NCI-H1436 (cell line): ENCODE results near the gene PLCH1.
"Not testable (repeated sequence)": the region's sequence is repeated elsewhere in the genome, so short reads cannot be mapped to it uniquely, and the experiment has no call there.

Source experiments
- DNase-seq: peaks from one replicate; lab custom pipeline; 2025; lab: John Stamatoyannopoulos, UW

Gene PLCH1

DNA sequence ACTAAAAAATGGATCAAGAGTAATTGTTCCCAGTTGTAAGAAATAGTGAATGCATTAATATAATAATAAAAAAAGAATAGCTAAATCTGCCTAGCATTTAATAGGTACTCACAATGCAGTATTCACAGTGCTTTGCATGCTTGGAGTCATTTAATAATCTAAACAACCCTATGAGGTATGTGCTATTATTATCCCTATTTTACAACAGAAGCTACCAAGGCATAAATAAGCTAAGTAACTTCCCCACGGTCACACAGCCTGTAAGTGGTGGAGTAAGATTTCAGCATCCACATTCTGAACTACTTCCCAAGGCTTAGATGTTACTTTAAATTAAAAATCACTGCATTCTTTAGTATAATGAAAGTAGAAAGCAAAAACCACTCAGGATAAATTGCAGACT, 102.9 kb downstream of the PLCH1 start:
- DNase-seq: no peak

- DNase-seq: no peak
Measured at GRCh38 chr3:155640098-155640497, 104.8 kb downstream of the PLCH1 start.

DNA sequence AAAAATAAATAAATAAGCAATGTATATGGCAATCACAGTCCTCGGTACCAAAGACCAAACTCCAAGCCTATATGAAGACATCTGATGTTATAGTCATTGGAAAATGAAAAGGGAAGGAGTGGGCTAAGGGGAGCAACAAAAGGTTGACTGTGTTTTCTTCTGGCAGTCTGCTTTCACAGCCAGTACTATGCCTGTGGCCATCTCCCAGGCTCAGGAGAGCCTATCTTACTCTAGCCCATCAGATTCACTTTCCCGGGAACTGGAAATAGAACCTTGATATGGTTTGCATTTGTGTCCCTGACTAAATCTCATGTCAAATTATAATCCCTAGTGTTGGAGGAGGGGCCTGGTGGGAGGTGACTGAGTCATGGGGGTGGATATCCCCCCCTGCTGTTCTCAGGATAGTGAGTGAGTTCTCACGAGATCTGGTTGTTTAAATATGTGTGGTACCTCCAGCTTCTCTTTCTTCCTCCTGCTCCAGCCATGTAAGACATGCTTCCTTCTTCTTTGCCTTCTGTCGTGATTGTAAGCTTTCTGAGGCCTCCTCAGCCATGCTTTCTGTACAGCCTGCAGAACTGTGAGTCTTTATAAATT, 105.3 kb downstream of the PLCH1 start:
- DNase-seq: no peak

DNA sequence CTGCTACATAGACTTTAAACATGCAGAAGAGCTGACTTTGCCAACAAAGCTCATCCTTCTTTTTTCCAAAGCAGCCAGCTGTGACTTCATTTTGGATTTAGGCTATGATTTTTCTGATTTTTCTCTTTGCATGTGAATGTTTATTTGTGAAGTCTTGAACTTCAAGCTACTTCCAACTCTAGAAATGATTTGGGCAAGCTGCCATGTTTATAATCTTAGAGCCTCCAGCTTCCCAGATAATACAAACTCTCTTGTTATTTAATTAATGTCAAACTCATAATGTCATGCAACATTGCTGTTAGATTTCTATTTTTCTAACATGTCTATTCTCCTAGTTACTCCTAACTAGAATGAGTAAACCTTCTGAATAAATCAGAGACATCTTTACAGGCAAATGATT, 106.4 kb downstream of the PLCH1 start:
- not testable (repeated sequence) for DNase-seq

DNA sequence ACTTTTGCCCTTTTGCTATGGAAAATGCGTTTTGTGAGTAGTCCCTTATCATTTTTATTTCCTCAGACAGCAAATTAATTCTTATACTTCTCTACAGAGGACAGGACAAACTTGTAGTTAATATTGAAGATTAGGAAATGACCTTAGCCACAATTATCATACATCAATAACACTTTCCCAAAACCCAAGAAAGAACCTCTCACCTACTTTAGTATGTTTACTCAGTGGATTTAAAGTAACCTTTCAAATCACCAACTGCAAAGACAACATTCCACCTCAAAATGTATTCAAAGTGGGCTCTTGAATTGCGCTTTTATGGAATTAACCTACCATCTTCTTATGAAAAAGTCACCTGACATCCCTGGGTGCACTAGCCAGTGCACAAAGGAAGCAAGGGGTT, 107.3 kb downstream of the PLCH1 start:
- DNase-seq: no peak

- no peak for DNase-seq
Measured at GRCh38 chr3:155635056-155635455, 109.8 kb downstream of the PLCH1 start.

DNA sequence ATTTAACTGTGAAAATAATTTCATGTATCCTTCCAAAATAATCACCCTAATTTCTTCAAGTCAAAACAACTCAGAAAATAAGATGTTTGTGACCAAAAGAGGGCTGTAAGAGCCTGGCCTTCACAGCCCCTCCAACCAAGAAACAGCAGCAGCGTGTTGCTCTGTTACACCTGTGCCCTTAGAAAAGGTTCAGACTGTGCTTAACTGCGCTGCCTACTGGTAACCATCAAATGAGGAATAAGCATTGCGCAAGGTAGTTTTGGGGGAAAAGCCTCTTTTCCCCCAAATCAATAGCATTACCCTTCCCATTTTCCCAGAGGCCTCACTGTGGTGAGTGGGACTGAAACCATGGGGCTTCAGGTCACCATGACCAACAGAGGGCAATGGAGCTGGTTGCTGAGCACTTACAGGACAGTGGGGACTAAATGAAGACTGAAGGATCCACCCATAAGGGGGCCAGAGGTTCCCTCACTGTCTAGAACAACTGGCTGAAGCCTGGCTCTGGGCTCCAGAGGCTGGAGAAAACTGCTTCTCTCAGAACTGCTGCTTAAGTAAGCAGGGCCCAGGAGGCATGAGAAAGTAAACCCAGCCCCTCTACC, 110.7 kb downstream of the PLCH1 start:
- DNase-seq: no peak

DNA sequence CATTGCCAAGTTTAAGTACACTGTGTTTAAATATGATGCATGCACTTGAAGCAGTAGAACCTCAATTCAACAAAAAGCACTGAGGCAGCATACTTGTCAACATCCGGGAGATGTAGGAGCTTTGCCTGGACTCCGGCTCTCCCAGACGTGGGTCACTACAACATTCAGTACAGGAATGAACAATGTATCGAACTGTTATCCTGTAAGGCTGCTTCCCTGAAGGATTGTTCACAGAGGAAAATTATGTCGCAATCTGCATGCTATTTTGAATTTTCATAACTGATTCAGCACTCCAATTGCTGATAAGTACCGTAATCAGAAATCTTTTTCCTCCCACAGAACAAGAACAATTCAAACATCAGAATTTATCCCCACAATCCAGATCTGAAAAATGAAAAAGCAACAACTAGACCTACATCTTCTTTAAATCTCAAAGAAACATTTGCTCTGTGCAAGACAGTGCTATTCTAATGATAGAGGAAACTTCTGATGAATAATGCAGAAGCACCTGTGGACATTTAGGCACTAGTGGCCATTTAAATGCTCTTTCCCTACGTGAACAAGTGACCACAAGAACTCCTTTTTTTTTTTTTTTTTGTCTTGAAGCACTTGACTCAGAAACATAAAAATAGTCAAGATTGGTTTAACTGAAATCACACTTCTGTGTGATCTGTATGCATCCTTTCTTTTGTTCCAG, 113.4 kb downstream of the PLCH1 start:
- no peak for DNase-seq

DNA sequence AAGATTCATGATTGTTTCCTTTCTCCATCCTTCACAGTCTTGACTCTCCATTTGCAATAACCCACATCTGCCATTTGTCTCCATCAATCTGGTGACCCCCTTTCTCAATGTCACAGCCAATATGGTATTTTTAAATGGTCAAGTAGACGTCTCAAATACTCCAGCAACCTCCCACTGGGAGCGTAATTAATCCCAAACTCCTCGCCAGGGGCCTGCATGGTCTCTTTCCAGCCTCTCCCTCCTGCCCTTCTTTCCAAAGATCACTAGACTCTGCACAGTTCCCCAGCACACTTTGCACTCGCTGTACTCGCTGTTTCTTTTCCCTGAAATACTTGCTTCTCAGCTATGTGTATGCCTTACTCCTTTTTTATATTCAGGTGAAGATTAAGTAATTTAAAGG, 115.3 kb downstream of the PLCH1 start:
- no peak for DNase-seq

GRCh38 chr3:155629056-155629455, 115.8 kb downstream of the PLCH1 start:
- DNase-seq: no peak

DNA sequence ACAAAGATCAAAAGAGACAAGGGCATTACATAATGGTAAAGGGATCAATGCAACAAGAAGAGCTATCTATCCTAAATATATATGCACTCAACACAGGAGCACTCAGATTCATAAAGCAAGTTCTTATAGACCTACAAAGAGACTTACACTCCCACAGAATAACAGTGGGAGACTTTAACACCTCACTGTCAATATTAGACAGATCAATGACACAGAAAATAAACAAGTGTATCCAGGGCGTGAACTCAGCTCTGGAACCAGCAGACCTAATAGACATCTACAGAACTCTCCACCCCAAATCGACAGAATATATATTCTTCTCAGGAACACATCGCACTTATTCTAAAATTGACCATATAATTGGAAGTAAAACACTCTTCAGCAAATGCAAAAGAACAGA, 122.2 kb downstream of the PLCH1 start:
- DNase-seq: not testable (repeated sequence)

GRCh38 chr3:155620552-155620951, 124.3 kb downstream of the PLCH1 start:
- DNase-seq: not testable (repeated sequence)

GRCh38 chr3:155619118-155619915, 125.6 kb downstream of the PLCH1 start:
- no peak for DNase-seq

DNA sequence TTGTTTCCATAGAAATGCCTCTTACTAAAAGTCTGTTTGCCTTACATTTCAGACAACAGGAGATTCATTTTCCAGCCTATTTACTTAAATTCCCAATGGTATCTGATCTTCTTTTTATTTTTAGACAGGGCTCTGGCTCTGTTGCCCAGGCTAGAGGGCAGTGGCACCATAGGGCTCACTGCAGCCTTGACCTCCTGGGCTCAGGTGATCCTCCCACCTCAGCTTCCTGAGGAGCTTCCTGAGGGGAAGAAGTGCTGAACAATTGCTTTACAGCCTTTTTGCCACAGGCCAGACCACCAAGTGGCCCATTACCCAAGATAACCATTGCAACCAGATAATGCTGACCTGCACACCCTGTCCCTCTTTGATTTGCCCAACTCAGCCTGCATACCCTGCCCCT, 126.3 kb downstream of the PLCH1 start:
- DNase-seq: no peak

- DNase-seq: no peak
Measured at GRCh38 chr3:155617346-155617925, 127.4 kb downstream of the PLCH1 start.

GRCh38 chr3:155615141-155615540, 129.7 kb downstream of the PLCH1 start:
- DNase-seq: not testable (repeated sequence)

DNA sequence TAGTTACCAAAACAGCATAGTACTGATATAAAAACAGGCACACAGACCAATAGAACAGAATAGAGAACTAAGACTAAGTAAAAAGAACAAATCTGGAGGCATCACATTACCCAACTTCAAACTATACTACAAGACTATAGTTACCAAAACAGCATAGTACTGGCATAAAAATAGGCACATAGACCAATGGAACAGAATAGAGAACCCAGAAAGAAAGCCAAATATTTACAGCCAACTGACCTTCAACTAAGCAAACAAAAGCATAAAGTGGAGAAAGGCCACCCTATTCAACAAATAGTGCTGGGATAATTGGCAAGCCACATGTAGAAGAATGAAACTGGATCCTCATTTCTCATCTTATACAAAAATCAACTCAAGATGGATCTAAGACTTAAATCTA, 130.5 kb downstream of the PLCH1 start:
- not testable (repeated sequence) for DNase-seq

- no peak for DNase-seq
Measured at GRCh38 chr3:155611456-155611855, 133.4 kb downstream of the PLCH1 start.

DNA sequence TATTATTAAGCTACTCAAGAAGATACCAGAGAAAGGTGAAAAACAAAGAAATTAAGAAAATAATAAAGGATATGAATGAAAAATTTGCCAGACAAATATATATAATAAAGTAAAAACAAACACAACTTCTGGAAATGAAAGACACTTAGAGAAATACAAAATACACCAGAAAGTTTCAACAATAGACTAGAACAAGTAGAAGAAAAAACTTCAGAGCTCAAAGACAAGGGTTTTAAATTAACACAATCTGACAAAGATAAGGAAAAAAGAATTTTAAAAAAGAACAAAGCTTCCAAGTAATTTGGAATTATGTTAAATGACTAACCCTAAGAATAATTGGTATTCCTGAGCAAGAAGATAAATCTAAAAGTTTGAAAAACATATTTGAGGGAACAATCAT, 135.3 kb downstream of the PLCH1 start:
- no peak for DNase-seq

DNA sequence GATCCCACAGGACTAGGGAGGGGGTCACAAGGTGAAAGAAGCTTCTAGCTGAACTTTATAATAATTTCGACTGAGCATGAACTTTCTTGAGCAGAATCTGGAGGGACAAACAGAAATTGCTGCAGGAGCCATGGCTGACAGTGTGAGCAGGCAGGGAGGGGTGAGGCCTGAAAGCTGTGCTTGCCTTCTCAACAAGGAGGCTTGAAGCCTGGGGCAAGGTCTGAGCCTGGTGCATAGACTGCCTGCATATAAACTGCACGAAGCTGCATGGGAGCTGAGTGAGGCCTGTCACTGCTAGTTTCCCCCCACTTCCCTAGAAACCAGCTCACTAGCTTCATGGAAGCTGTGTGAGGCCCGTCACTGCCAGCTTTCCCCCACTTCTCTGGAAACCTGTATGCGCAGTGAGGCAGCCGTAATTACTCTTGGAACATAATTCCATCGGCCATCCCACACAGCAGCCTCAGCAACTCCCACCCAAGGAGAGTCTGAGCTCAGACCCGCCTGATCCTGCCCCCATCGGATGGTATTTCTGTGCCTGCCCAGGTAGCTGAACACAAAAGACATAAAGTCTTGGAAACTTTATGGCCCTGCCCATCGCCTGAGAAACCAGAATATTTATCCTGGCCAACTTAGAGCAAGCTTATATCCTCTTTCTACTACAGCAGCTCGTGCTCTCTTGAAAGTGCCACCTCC, 136.5 kb downstream of the PLCH1 start:
- DNase-seq: no peak

DNA sequence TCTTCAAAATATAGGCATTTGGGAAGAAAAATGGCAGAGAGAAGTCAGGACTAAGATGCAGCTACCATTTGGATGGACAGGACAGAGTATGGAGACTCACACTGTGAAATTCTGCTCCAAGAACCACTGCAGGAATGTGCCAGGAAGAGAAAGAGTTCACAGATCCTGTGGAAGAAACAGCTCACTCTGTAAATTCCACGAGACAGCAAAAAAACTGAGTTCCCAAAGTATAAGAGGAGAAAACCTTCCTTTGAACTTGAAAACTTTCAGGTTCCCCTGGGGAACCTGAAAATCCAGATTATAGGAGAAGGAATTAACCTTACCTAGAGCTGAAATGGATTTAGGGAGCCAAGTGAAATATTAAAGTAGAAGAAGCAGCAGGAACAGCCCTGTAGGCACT, 137.1 kb downstream of the PLCH1 start:
- no peak for DNase-seq

GRCh38 chr3:155605571-155605970, 139.3 kb downstream of the PLCH1 start:
- no peak for DNase-seq
